HG02623 (cell line): ENCODE data around the gene C1orf122.

Source experiments
- ATAC-seq: cut with Tn5 transposase; IDR thresholded peaks from one replicate; pipeline ENCODE4 v1.9.1; 2021; ENCODE audit warnings: moderate library complexity; ENCODE audit not compliant: unreplicated experiment

Gene C1orf122

DNA sequence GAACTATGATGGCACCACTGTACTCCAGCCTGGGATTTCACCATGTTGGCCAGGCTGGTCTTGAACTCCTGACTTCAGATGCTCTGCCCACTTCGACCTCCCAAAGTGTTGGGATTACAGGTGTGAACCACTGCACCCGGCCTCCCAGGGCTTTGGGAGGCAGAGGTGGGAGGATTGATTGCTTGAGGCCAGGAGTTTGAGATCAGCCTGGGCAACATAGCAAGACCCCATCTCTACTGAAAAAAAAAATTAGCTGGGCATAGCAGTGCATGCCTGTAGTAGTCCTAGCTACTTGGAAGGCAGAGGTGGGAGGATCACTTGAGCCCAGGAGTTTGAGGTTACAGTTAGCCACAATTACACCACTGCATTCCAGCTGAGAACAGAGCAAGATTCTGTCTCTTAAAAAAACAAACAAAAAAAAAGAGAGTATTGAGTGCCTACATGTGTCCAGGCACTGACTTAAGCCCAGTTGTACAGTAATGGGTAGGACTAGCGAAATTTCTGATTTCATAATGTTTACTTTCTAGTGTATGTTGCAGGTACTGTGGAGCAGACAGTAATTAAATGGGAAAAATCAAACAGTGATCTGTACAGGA lies 9.7 kb upstream of the C1orf122 start:
- ATAC-seq = no peak

DNA sequence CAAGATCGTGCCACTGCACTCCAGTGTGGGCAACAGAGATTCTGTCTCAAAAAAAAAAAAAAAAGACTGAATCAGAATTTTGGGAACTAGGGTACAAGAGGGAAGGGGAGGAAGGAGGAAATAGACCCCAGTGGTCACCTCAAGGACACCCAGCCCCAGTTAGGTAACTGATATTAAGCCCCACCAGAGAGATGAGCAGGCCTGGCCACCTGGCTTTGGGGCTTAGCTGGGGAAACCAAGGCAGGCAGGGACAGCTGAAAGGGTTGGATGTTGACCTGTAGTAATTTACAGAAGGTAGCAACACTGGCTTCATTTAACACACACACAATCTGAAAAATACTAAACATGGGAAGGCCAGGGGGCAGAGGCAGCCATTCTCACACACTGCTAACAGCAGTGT lies 5.2 kb upstream of the C1orf122 start:
- no peak for ATAC-seq

DNA sequence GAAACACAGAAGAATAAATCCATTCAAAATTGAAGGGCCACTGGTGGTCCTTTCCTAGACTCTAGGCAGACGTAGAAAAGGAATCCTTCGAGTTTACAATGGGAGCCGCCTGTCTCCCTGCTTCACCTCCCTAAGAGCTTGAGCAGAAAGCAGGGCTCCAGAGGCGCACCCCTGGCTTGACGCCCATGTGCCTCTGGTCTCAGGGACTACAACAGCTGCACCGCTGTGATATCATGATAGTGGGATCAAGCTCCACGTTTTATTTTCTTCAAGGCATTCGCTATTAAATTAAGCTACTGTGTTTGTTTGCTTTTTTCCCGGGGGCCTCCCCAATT lies 403 bp upstream of the C1orf122 start:
- ATAC-seq = no peak

DNA sequence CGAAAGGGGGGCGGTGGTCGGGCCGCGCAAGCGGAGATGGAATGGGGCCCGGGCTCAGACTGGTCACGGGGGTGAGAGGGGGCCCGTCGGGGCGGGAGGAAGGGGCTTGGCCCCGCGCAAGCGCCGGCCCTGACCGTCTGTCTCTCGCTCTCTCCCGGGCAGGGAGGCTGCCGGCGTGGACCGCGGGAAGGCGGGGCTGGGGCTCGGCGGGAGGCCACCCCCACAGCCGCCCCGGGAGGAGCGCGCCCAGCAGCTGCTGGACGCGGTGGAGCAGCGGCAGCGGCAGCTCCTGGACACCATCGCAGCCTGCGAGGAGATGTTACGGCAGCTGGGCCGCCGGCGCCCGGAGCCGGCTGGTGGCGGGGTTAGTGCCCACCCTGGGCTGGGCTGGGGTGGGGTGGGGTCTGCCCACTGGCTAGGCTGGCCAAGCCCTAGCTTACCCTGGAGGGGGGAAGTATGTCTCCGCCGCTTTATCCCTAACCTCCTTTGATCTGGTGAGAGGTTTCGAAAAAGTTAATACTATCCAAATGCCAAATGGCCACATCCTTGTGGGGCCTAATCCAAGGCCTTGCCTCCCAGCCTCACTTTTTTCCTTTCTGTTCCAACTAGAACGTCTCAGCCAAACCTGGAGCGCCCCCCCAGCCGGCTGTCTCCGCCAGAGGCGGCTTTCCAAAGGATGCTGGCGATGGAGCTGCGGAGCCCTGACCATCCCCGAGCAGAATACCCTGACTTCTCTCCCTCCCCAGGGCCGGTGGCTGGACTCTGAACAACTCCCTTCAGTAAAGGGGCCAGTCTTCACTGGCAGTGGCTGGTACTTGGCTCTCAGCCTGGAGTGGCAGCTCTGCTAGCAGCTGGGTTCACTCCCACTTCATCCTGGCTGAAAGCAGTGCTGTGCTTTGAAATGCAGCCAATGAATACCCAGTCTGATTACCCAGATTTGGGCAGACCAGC lies 1.1 kb downstream of the C1orf122 start:
- ATAC-seq = peak; percentile 21

DNA sequence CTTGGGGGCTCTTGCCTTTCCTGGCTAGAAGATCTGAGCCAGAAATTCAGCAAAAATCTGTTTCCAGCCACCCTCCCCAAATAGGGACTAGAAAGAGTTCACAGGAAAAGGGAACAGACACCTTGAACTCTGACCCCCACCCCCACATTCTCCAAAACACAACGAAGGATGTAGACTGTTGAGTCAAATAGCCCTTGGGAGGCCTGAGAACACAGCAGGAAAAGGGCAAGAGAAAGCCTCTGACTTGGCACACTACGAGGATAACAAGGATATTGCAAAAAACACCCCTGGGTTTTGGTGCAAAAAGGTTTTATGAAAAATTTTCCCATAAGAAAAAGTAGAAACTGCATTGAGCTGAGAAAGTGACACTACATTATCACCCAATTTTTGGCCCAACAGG lies 2.4 kb downstream of the C1orf122 start:
- no peak for ATAC-seq

DNA sequence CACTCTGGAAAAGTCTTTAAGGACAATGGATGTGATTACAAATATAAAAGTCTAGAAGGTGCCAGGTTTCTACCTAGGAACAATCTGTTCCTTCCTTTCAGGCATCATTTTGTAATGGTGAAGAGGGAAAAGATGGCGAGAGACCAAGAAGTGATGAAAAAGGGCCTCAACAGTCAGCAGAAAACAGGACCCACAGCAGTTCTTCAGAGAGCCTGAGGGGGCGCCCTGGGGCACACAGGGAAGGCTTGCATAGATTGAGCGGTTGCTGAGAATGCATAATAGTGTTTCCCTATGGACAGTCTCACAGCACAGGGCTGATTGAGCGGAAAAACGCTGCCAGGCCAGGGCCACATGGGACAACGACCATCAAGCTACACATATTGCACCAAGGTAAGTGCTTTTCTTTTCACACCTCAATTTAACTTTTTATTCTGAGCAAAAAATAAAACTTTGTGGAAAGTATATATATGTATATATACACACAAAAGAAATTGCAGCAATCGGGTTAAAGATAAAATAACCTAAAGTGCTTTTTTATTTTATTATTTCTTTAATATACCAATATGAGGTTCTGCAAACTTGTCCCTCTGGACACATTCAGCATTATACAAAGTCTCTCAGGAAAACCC lies 3.6 kb downstream of the C1orf122 start:
- ATAC-seq = no peak

DNA sequence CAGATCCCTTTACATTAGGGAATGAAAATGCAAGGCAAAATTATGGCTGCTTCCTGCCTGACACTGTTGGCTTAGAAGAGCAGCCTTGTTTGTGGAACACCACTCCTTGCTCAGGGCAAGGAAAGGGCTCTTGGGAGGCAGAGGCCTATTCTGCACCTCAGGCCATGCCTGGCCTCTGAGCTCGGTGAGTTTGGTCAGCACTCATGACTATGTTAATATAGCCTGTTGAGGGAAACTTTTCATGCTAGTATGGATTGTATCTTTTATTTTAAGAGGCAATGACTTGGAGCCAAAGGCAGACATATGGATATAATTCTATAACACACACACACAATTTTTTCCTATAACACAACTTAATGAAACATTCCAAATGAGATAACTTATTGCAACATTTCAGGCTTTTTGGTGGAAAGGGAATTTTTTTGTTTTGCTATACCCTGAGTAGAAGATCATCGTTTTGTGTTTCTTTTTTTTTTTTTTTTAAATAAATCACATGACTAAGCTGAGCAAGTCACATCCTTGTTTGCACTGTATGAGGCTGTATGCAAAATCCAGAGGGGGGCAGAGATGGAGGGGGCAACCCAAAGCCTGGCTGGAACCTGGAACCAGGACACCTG lies 6.0 kb downstream of the C1orf122 start:
- ATAC-seq = no peak

DNA sequence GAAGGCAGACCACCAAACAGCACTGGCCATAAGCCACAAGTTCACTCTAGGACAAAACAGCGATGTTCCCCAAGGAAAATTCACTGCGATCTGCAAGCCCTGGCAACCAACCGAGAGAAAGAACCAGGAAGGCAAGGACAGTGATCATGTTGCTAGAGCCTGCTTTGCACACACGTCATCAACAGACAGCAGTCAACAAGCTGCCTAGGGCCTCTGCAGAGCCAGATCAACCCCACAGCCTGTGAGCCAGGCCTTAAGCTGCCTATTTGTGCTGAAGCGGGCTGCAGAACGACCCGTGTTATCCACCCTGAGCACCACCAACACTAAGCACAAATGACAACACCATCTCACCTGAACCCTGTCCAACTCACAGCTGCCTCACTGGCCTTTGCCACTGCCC lies 6.7 kb downstream of the C1orf122 start:
- ATAC-seq = no peak

DNA sequence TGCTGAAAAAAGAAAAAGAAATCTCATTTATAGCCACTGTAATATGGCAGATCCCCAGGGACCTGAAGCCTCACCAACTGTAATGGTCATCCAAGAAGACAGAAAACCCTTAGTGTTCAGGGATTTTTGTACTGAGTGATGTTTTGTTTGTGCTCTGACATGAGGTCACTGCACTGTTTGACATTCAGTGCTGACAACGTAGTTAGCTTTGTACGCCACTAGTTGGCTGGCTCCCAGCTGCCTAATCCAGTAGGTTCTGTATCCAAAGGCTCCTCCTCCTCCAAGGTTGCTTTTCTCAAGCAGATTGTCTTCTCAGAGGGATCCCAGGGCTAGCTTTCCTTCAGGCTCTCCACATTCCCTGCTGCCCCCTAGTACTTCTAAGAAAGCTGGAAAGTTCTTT lies 9.9 kb downstream of the C1orf122 start:
- no peak for ATAC-seq

DNA sequence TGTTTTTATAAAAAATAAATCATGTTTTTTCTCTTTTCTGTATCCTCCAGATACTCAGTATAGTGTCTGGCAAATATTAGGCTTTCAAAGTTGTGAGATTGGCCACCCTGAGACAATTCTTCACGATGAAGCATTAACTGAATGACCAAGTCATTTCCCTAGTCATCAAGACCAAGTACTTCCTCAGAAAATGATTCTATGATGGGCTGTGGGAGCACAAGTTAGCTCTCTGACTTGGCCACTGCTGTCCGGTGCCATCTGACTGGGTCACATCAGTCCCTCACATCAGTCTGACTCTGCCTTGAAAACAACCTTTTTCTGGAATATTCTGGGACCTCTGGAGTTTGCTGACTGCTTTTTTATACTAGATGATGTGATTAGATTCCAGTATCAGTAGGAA lies 13.9 kb downstream of the C1orf122 start:
- no peak for ATAC-seq

DNA sequence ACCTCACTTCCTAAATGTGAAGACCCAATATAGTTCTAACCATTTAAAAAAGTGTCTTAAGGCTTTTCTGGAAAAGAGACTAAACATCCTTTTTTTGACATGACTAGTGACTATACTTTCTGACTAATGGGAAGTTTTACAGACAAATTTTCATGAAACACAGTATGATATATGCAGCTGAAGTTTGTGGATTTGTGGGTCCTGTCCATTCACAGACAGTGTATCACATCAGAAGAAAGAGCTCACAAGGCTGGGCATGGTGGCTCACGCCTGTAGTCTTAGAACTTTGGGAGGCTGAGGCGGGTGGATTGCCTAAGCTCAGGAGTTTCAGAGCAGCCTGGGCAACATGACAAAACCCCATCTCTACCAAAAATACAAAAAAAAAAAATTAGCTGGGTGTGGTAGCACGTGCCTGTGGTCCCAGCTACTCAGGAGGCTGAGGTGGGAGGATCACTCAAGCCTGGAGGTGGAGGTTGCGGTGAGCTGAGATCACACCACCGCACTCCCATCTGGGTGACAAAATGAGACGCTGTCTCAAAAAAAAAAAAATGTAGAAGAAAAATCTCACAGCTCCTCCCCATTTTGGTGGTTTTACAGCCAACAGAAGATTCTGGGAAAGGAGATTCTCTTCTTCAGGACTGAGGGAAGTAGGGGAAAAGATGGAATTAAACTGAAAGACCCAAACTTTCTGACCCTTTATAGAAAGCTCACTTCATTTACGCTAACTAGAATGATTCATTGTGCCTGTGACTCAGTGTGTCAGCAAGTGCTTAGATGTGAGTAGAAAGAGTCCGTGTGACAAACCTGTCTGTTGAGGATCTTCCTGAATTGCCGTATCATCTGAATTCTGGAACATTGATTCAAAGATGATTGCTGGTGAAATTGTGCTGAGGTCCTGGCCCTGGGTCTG lies 15.6 kb downstream of the C1orf122 start:
- no peak for ATAC-seq

DNA sequence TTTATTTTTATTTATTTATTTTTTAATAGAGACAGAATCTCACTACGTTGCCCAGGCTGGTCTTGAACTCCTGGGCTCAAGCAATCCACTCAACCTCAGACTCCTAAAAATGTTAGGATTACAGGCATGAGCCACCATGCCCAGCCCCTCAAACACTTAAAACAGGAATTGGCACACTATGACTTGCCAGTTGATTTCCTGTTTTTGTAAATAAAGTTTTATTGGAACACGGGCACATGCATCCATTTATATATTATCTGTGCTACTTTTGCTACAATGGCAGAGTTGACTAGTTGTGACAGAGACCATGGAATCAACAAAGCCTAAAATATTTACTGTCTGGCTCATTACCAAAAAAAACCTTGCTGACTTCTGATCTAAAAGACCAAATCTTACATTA lies 16.4 kb downstream of the C1orf122 start:
- ATAC-seq = no peak

DNA sequence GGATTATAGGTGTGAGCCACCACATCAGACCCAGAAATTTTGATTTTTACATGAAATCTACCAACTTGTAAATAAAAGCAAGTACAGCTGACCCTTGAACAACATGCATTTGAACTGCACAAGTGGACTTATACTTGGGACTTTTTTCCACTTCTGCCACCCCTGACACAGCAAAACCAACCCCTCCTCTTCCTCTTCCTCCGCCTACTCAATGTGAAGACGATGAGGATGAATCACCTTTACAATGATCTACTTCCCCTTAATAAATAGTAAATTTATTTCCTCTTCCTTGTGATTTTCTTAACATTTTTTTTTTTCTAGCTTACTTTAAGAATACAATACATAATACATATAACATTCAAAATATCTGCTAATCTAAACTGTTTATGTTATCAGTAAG lies 17.9 kb downstream of the C1orf122 start:
- ATAC-seq = no peak

DNA sequence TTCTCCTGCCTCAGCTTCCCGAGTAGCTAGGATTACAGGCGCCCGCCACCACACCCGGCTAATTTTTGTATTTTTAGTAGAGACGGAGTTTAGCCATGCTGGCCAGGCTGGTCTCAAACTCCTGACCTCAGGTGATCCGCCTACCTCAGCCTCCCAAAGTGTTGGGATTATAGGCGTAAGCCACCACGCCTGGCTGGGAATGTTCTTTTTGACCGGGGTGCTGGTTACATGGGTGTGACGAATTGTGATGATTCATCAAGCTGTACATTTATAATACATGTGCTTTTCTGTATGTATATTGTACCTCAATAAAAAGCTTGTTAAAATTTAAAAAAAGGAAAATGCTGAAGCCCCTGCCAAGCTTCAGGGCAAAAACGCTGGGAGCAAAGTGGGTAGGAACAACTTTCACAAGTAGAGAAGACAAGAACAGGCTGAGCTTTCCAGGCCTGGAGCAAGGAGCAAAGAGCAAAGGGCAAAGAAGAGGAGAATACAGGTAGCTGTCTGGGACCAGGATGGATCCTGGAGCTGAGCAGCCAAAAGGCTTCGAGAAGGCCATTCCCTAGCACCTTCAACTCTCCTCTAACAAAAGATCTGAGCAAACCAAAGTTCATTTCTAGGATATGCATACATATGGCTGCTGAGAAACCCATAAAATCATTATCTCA lies 21.0 kb downstream of the C1orf122 start:
- ATAC-seq = no peak

DNA sequence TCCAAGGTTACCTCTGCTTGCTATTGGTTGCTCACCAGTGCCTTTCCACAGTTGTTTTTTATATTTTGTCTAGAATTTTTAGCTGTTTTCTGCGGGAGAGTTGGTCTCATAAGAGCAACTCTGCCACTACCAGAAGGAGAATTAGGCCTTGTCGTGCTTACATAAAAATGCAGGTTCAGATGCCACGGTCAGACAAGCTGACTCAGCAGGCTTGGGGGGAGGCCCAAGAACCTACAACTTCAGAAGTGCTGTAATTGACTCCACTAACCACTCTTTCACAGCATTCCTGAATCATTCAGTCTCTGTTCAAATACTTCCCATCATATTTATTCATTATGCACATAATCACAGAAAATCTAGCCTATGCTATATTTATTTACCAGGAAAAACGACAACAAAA lies 23.5 kb downstream of the C1orf122 start:
- ATAC-seq = no peak

DNA sequence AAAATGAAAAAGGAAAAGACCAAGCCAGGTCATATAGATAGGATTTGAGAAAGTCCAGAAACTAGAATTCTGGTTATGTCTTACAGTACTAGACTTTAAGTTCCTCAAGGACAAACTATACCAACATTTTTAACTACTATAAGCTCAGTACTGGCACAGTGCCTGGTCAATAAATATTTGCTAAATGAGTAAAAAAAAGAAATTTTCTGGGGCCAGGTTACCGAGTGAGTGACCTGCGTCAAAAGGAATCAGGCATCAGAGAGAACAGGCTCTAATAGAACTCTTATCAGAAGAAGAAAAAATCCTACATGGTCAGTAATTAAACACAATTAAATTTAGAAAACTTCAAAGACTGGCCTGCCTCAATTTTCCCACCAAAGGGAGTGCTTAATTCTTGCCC lies 24.2 kb downstream of the C1orf122 start:
- no peak for ATAC-seq

DNA sequence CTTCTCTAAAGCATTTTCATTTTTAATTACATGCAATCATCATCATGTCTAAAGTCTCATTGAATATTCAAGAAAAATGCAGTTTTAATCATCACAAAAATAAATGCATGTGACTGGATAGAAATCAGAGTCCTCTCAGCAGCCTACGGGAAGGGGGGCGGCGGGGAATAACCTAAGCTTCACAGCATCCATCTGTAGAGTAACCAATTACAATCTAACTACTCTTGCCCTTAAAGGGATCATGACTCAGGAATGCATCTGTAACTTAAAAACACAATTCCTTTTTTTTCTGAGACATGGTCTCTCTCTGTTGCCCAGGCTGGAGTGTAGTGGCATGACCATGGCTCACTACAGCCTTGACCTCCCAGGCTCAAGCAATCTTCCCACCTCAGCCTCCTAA lies 29.2 kb downstream of the C1orf122 start:
- no peak for ATAC-seq

DNA sequence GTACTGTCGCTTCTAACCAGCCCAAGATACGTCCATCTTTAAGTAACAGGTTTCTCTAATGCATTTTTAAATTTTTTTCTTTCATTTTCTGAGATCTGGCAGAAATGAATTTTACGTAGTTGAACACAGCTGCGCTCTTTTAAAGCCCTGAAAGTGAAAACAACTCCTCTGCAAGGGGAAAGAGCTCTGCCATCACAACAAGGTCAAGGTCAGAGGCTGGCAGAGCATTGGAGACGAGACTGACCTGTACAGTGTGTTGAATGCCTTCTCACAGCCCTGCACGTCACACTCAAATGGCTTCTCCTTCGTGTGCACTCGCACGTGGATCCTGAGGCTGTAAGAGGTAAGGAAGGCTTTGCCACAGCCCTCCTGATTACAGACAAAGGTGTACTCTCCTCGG lies 32.1 kb downstream of the C1orf122 start:
- ATAC-seq = no peak

DNA sequence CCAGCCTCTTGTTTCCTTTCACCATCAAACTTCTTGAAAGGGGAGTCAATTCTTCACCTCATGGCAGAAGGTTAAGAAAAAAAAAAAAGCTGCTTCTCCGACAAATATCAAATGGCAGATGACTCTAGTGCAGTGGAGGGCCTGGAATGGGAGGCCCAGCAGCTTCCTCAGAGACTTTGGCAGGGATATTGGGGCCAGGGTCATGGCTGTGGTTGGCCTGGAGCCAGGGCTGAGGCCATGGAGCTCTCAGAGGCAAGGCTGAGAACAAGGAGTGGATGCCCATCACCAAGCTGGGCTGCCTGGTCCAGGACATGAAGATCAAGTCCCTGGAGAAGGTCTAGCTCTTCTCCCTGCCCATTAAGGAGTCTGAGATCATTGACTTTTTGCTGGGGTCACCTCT lies 33.1 kb downstream of the C1orf122 start:
- ATAC-seq = no peak

DNA sequence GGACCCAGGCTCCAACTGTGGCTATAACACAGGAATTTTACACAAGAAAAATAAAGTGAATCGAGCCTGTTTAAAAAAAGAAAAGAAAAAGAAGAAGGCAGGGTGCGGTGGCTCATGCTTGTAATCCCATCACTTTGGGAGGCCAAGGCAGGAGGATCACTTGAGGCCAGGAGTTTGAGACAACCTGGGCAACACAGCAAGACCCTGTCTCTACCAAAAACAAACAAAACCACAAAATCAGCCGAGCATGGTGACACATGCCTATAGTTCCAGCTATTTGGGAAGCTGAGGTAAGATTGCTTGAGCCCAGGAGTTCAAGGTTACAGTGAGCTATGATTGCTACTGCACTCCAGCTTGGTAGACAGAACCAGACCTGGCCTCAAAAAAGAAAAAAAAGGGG lies 34.1 kb downstream of the C1orf122 start:
- ATAC-seq = no peak
